Nephron progenitor cell (in vitro differentiated cells): ENCODE data around the gene ARHGAP26.

Experiments
- DNase-seq: peaks from one replicate; pipeline ENCODE4 v3.0.0; 2021
- H3K27ac Mint-ChIP-seq: 2 replicates; pipeline ENCODE4 v1.8.0; 2021; ENCODE audit warnings: mild to moderate bottlenecking, moderate library complexity, mixed read lengths
- H3K27me3 Mint-ChIP-seq: 2 replicates; pipeline ENCODE4 v1.8.0; 2021; ENCODE audit warnings: mild to moderate bottlenecking, low read depth, mixed read lengths; ENCODE audit not compliant: poor library complexity
- H3K36me3 Mint-ChIP-seq: 2 replicates; pipeline ENCODE4 v1.8.0; 2021; ENCODE audit warnings: low read depth, mixed read lengths
- H3K4me1 Mint-ChIP-seq: 2 replicates; pipeline ENCODE4 v1.8.0; 2021; ENCODE audit warnings: mixed read lengths
- H3K4me3 Mint-ChIP-seq: 2 replicates; pipeline ENCODE4 v1.8.0; 2021; ENCODE audit warnings: mild to moderate bottlenecking, moderate library complexity, mixed read lengths
- H3K9me3 Mint-ChIP-seq: 2 replicates; pipeline ENCODE4 v1.8.0; 2021; ENCODE audit warnings: mild to moderate bottlenecking, moderate library complexity, mixed read lengths
- CTCF ChIP-seq: fragments of 200-600 bp; sonication (generic); IDR thresholded peaks from 2 replicates; pipeline ENCODE4 v1.5.0; 2021; ENCODE audit warnings: antibody characterized with exemption

ARHGAP26 gene, protein sequence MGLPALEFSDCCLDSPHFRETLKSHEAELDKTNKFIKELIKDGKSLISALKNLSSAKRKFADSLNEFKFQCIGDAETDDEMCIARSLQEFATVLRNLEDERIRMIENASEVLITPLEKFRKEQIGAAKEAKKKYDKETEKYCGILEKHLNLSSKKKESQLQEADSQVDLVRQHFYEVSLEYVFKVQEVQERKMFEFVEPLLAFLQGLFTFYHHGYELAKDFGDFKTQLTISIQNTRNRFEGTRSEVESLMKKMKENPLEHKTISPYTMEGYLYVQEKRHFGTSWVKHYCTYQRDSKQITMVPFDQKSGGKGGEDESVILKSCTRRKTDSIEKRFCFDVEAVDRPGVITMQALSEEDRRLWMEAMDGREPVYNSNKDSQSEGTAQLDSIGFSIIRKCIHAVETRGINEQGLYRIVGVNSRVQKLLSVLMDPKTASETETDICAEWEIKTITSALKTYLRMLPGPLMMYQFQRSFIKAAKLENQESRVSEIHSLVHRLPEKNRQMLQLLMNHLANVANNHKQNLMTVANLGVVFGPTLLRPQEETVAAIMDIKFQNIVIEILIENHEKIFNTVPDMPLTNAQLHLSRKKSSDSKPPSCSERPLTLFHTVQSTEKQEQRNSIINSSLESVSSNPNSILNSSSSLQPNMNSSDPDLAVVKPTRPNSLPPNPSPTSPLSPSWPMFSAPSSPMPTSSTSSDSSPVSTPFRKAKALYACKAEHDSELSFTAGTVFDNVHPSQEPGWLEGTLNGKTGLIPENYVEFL

DNA sequence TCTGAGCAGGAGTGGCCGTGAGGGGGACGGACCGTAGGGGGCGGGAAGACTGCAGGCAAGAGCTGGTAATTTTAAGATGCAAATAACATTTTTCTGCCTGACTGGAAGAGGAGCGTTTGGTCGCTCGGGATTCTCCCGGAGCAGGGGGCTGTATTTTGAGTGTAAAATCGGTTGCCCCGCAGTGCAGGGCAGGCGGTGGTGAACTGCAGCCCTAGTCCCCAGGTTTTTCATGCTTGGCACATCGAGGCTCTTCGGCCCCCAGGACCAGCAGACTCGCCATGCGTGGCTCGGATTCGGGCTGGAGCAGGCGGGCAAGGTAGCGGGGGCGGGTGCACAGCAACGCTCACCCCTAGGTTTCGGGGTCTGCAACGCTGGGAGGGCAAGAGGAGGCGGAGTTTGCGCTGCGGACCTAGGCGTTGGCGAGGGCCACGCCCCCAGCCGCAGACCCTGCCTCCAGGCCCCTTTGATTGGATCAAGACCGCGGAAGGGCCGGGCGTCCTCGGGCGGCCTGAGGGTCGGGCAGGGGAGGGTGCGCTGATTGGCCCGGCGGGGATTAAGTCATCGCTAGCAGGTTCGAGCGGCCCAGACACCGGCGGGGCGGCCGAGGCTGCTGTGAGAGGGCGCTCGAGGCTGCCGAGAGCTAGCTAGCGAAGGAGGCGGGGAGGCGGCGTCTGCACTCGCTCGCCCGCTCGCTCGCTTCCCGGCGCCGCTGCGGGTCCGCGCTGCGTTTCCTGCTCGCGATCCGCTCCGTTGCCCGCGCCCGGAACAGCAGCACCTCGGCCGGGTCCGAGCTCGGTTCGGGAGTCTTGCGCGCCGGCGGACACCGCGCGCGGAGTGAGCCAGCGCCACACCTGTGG, at the start of gene ARHGAP26:
Gene ARHGAP26, plus strand, starts transcription at position 585 of the 857 bp plus-strand sequence. CDS start 385 bp downstream, outside the sequence.
- peak; percentile 96 for DNase-seq
- Mint-ChIP-seq H3K4me1 (peaks cover 18% of the 10 kb centered on the region), H3K27ac (peak within 1 kb of the TSS; percentile 90), H3K27me3 (peaks cover 59% of the 10 kb centered on the region), H3K9me3 (no peaks in the 10 kb centered on the region), H3K36me3 (no peaks in the 10 kb centered on the region), H3K4me3 (peak within 1 kb of the TSS; percentile 96)
- no peak for TF ChIP-seq CTCF

DNA sequence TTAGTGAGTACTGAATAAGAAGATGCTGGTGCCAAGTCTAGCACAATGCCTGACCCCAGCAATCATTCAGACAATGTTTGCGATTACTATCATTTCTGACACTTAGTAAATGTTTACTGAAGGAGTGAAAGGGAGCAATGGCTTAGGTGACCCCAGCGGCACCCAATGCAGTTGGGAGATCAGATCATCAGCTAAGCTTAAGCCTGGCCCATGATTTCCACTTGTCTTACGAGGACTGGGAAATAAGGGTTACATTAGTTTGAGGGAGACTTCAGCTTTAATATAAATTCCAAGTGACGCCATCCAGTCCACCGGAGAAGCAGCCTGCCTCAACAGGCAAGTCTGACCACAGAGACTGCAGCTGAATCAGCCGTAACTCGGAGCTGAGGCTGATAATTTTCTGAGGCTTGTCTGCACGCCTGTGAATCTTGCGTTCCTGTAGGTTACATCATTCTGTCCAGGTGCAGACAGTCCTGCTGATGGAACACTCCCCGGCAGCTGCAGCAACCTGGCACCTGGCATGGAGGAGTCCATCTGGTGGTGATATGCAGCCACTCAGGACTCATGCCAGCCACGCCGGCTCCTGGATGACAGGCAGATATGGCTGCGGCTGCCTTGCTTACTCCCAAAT, 49.4 kb upstream of the ARHGAP26 start:
- Mint-ChIP-seq H3K27ac (no peak overlapping the region), H3K4me3 (no peak overlapping the region), H3K9me3 (no peaks in the 10 kb centered on the region), H3K27me3 (no peaks in the 10 kb centered on the region), H3K4me1 (peaks cover 45% of the 10 kb centered on the region), H3K36me3 (no peaks in the 10 kb centered on the region)
- no peak for TF ChIP-seq CTCF
- DNase-seq = no peak

- Mint-ChIP-seq H3K36me3 (no peaks in the 10 kb centered on the region), H3K27me3 (no peaks in the 10 kb centered on the region), H3K27ac (no peak overlapping the region), H3K9me3 (no peaks in the 10 kb centered on the region), H3K4me3 (no peak overlapping the region), H3K4me1 (peaks cover 38% of the 10 kb centered on the region)
- no peak for DNase-seq
- no peak for TF ChIP-seq CTCF
Observed at GRCh38 chr5:142722146-142722545, 48.0 kb upstream of the ARHGAP26 start.

DNA sequence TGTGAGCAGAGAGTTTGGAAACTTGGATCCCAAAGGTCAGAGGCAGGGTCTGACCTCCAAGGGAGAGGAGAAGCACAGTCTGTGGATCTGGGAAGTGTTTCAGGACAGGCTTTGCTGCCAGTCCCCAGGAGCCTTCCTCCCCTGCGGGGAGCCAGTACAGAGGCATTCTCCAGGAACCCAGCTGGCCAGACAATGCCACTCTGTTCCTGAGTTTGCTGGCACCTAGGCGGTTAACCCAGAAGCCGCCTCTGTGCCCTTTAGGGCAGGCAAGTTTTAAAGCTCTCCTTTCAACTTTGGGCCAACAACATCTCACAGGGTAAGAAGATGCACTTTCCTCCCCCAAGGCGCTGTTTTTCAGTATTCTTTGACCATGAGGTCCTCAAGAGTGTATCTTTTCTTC, 47.3 kb upstream of the ARHGAP26 start:
- Mint-ChIP-seq H3K27me3 (no peaks in the 10 kb centered on the region), H3K4me1 (peaks cover 31% of the 10 kb centered on the region), H3K36me3 (no peaks in the 10 kb centered on the region), H3K9me3 (no peaks in the 10 kb centered on the region), H3K4me3 (no peak overlapping the region), H3K27ac (no peak overlapping the region)
- no peak for DNase-seq
- no peak for TF ChIP-seq CTCF

DNA sequence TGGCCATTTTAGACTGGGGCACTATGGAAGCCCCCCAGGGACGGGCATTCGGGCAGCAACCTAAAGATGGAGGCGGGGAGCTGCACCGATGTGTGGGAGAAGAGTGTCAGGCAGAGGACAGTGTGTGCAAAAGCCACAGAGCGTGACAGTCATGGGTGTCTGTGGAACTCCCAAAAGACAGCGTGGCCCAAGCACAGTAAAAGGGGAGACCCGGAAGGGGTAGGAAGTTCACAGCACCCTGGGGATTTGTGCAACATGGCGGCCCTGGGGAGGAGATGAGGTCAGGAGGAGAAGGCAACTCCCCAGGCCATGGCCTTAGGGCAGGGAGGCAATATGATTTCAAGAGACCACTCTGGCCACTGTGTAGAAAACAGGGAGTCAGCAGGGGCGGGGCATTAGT, 45.4 kb upstream of the ARHGAP26 start:
- Mint-ChIP-seq H3K9me3 (no peaks in the 10 kb centered on the region), H3K4me1 (peaks cover 11% of the 10 kb centered on the region)

More for the DNA sequence above, 45.4 kb upstream of the ARHGAP26 start:
- TF ChIP-seq CTCF = no peak
- Mint-ChIP-seq H3K27ac (no peak overlapping the region), H3K36me3 (no peaks in the 10 kb centered on the region), H3K27me3 (no peaks in the 10 kb centered on the region), H3K4me3 (no peak overlapping the region)
- no peak for DNase-seq
